HCEC 1CT (cell line): Measurements from ENCODE around the gene RNF2.

Source experiments
- DNase-seq: peaks from one replicate; pipeline ENCODE4 v3.0.0-alpha.2; 2017

The RNF2 gene

DNA sequence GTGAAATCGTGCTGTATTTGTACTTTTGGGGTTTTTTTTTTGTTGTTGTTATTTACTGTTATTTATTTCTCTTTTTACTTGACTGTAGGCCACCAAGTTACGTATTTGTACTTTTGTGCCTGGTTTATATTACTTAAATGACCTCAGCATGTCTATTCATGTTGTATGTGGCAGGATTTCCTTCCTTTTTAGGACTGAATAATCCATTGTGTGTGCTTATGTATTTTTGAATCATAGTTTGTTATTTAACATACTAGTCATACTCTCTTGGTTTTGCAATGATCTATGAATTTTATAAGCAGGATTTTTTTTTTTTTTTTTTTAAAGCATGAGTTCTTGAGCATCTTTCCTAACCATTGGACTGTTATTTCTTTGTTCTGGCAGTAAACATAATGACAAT lies 51.2 kb downstream of the RNF2 start:
- DNase-seq: peak; percentile 80

DNA sequence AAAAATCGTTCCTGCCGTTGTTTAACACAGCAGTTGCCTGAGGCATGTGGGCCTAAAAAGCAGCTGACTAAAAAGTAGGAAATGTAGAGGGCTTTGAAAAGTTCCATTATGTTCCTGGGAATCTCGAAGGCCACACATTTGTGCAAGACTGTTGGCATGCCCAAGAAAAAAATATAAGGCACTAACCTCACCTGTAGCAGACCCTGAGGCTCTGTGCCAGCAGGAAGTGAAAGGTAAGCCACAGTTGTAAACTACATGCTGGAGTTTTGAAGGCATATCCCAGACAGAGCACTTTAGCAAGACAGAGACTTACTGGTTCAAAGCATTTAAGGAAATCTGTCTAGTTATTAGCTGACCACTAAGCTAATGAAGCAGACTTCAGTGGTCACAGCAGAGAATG lies 58.7 kb downstream of the RNF2 start:
- no peak for DNase-seq

DNA sequence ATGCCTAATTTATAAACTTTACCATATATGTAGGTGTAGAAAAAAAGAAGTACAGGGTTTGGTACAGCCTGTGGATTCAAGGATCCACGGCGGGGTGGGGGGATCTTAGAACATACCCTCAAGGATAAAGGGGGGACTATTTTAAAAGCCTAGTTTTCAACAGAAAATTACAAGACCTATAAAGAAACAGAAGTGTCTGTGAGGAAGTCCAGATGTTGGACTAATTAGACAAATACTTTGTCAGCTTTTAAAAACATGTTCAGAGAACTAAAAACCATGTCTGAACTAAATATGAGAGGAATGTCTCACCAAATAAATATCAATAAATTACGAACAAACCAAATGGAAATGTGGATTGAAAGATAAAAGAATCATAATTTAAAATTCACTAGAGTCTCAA lies 59.8 kb downstream of the RNF2 start:
- DNase-seq: no peak

GRCh38 chr1:185108321-185108720 lies 63.0 kb downstream of the RNF2 start:
- no peak for DNase-seq

GRCh38 chr1:185110145-185110544 lies 64.8 kb downstream of the RNF2 start:
- no peak for DNase-seq

DNA sequence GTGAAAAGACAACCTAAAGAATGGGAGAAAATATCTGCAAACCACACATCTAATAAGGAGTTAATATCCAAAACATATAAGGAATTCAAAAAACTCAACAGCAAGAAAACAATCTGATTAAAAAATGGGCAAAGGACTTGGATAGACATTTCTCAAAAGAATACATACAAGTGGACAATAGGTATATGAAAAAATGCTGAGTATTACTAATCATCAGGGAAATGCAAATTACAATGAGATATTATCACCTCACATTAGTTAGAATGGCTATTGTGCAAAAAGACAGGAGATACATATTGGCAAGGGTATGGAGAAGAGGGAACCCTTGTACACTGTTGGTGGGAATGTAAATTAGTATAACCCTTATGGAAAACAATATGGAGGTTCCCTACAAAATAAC lies 66.5 kb downstream of the RNF2 start:
- no peak for DNase-seq

DNA sequence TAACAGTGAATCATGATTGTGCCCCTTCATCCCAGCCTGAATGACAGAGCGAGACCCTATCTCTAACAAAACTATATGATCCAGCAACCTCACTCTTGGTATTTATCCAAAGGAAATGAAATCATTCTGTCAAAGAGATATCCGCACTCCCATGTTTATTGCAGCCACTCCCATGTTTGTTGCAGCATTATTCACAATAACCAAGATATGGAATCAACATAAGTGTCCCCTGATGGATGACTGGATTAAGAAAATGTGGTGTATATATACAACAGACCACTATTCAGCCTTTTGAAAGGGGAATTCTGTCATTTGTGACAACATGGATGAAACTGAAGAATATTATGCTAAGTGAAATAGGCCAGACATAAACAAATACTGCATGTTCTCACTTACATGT lies 67.0 kb downstream of the RNF2 start:
- no peak for DNase-seq

DNA sequence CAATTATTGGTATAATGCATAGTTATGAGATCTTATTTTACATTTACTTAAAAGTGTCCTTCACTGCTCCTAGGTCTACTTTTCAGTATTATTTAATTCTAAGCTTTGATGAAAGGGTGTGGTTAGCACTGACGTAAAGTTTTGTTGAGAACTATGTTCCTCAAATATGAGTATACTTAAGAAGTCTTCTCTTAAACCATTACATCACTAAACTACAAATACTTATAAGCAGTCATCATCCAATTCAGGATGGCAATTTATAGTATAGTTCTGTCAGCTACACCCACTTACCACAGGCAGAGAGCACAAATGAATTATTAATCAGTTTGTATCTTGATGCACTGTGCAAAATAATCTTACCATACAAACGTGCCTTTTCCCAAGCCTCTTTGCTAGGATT lies 84.3 kb downstream of the RNF2 start:
- no peak for DNase-seq

- no peak for DNase-seq
Measured at GRCh38 chr1:185132534-185132933, 87.2 kb downstream of the RNF2 start.

DNA sequence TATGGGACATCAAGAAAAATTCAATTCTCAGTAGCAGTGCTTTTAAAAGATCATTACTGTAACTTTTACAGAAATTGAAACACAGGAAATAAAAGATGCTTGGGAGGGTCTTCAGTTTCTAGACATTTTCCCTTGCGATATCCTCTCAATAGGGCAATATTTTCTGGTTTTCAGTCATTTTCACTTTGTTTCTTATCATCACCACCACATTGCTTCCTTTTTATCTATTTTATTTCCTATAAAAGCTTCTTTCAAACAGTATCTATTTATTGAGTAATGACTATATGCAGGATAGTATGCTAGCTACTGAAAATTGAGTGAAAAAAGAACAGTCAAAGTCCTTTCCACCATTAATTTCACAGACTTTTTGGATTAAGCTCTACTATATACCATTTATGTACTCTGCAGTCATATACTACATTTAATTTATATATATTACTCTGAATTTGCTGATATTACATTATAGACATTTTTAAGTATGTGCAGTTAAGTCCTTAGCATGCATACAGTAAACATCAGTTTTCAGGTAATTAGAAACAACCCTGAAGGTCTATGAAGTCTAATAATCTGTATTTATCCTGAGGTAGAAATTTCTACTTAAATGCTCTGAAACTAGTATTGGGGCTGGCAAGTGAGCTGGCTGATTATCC lies 92.7 kb downstream of the RNF2 start:
- no peak for DNase-seq

GRCh38 chr1:185139246-185139645 lies 93.9 kb downstream of the RNF2 start:
- DNase-seq: no peak

- peak; percentile 80 for DNase-seq
Measured at GRCh38 chr1:185144233-185144632, 98.9 kb downstream of the RNF2 start.

GRCh38 chr1:185151215-185151614 lies 105.9 kb downstream of the RNF2 start:
- no peak for DNase-seq
